Upper lobe of left lung (tissue), 4 donors: ENCODE measurements around the gene ACAP2.

ENCODE experiments used
- EP300 ChIP-seq, 4 donors: sonication (generic); formaldehyde crosslinking; IDR thresholded peaks; one replicate each; pipeline ENCODE4 v1.5.1; 2017; ENCODE audit warnings: antibody characterized with exemption in 4 of 4, control low read depth in 2 of 4
- TF ChIP-seq, protein P1 (sequence below), 6 experiments: fragments of 450-650 bp in 4 of 6; fragments of 200-600 bp in 2 of 6; sonication (generic) in 2 of 6; IDR thresholded peaks; one replicate each; pipeline ENCODE4 v1.5.1; 2016 to 2019; ENCODE audit warnings: antibody characterized with exemption in 6 of 6

GRCh38 chr3:195394024-195394423 is 48.8 kb downstream of the ACAP2 start:
- TF ChIP-seq, protein P1, sequence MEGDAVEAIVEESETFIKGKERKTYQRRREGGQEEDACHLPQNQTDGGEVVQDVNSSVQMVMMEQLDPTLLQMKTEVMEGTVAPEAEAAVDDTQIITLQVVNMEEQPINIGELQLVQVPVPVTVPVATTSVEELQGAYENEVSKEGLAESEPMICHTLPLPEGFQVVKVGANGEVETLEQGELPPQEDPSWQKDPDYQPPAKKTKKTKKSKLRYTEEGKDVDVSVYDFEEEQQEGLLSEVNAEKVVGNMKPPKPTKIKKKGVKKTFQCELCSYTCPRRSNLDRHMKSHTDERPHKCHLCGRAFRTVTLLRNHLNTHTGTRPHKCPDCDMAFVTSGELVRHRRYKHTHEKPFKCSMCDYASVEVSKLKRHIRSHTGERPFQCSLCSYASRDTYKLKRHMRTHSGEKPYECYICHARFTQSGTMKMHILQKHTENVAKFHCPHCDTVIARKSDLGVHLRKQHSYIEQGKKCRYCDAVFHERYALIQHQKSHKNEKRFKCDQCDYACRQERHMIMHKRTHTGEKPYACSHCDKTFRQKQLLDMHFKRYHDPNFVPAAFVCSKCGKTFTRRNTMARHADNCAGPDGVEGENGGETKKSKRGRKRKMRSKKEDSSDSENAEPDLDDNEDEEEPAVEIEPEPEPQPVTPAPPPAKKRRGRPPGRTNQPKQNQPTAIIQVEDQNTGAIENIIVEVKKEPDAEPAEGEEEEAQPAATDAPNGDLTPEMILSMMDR (IDR thresholded peaks at IDR 0.05): no peak
- no peak for TF ChIP-seq EP300 (IDR thresholded peaks at IDR 0.05)
